HG03575 (cell line): ENCODE data around the gene AGAP6.
"Not testable (repeated sequence)": the region's sequence is repeated elsewhere in the genome, so short reads cannot be mapped to it uniquely, and the experiment has no call there.

ENCODE experiments used
- ATAC-seq: cut with Tn5 transposase; IDR thresholded peaks from one replicate; pipeline ENCODE4 v1.9.1; 2021; ENCODE audit not compliant: unreplicated experiment, insufficient number of reproducible peaks, low FRiP score; ENCODE audit errors: extremely low read depth

AGAP6 gene

GRCh38 chr10:49988376-49988775 lies at the start of gene AGAP6:
AGAP6 (plus strand) TSS chr10:49988406; CDS start chr10:49988716, 310 bp downstream.
- not testable (repeated sequence) for ATAC-seq

GRCh38 chr10:49941447-49942338 lies 46.5 kb upstream of the AGAP6 start, which contains the start of the genes PARG and TIMM23B:
PARG (minus strand) TSS chr10:49942027; CDS start chr10:49941725, 302 bp downstream.
TIMM23B (plus strand) TSS chr10:49942053; CDS start chr10:49942195, 142 bp downstream.
- ATAC-seq: not testable (repeated sequence)

- ATAC-seq: not testable (repeated sequence)
Observed at GRCh38 chr10:49942339-49942705, 45.9 kb upstream of the AGAP6 start.

- ATAC-seq: not testable (repeated sequence)
Observed at GRCh38 chr10:49943607-49944006, 44.6 kb upstream of the AGAP6 start.

- peak; percentile 37 for ATAC-seq
Observed at GRCh38 chr10:49948142-49948541, 40.1 kb upstream of the AGAP6 start.

GRCh38 chr10:49948737-49949136 lies 39.5 kb upstream of the AGAP6 start:
- ATAC-seq: not testable (repeated sequence)

- ATAC-seq: not testable (repeated sequence)
Observed at GRCh38 chr10:49952006-49952405, 36.2 kb upstream of the AGAP6 start.

GRCh38 chr10:49953122-49953521 lies 35.1 kb upstream of the AGAP6 start:
- ATAC-seq: not testable (repeated sequence)

GRCh38 chr10:49970331-49970857 lies 17.8 kb upstream of the AGAP6 start:
- not testable (repeated sequence) for ATAC-seq

GRCh38 chr10:49971466-49971865 lies 16.7 kb upstream of the AGAP6 start:
- not testable (repeated sequence) for ATAC-seq

GRCh38 chr10:49972094-49972493 lies 16.1 kb upstream of the AGAP6 start:
- not testable (repeated sequence) for ATAC-seq

- not testable (repeated sequence) for ATAC-seq
Observed at GRCh38 chr10:49977756-49978155, 10.4 kb upstream of the AGAP6 start.

GRCh38 chr10:49987207-49987606 lies 999 bp upstream of the AGAP6 start:
- ATAC-seq: not testable (repeated sequence)

GRCh38 chr10:49995321-49995720 lies 7.1 kb downstream of the AGAP6 start:
- ATAC-seq: not testable (repeated sequence)

- ATAC-seq: not testable (repeated sequence)
Observed at GRCh38 chr10:50014024-50014423, 25.8 kb downstream of the AGAP6 start.

GRCh38 chr10:50015596-50016220 lies 27.5 kb downstream of the AGAP6 start:
- ATAC-seq: not testable (repeated sequence)

GRCh38 chr10:50016926-50017325 lies 28.7 kb downstream of the AGAP6 start:
- not testable (repeated sequence) for ATAC-seq

GRCh38 chr10:50017646-50018045 lies 29.4 kb downstream of the AGAP6 start:
- ATAC-seq: not testable (repeated sequence)

- not testable (repeated sequence) for ATAC-seq
Observed at GRCh38 chr10:50019279-50019678, 31.1 kb downstream of the AGAP6 start.
